ENCODE measurements around the gene NAA38. TPM values are rescaled to one million over a fixed set of nuclear protein-coding genes. Genes with fewer than 3 reads are reported as not detected.

NAA38 gene
- 10 to 100 TPM; 20.1 to 29.6 (median 26.6) TPM for total RNA-seq
- polyA plus RNA-seq: 10 to 100 TPM; 75.7 to 87.2 TPM

- peak; percentile 89 to 99 (median 96) for DNase-seq
- Histone ChIP-seq H3K27ac (peak within 1 kb of the TSS; percentile 75 to 80 (median 77)), H3K36me3 (peaks cover 0 to 6% (median 0%) of the 10 kb centered on the region in 3 donors), H3K27me3 (no peaks in the 10 kb centered on the region), H3K4me1 (peaks cover 0 to 17% (median 9%) of the 10 kb centered on the region in 3 donors), H3K9me3 (no peaks in the 10 kb centered on the region), H3K4me3 (peak within 1 kb of the TSS; percentile 41 to 82 (median 59))
- intact Hi-C loops (cut with DNase I): loop anchor here in 1 of 3 donors (10.0 kb wide), 1 partner anchor 112 kb away; no protein-coding TSS in a partner anchor
- peak in 1 of 4 donors; percentile 15 for TF ChIP-seq CTCF (IDR thresholded peaks at IDR 0.05)
- peak; percentile 97 for FAIRE-seq
- 0 to 1% methylated on average over 64 of the region's 64 CpGs for WGBS, 2 donors
- ATAC-seq: peak; percentile 83 to 92 (median 86)
Measured at GRCh38 chr17:7856811-7857712, at the start of gene NAA38. Gene NAA38 (minus strand): TSS chr17:7857559. CDS start chr17:7857463, 96 bp downstream.

GRCh38 chr17:7903154-7904103 is 46.1 kb upstream of the NAA38 start:
- DNase-seq (no peak), ATAC-seq (no peak), FAIRE-seq (no peak)
- no peak for TF ChIP-seq CTCF (IDR thresholded peaks at IDR 0.05)
- no peaks in the 10 kb centered on the region for H3K9me3 ChIP-seq
- WGBS, 2 donors: 85% methylated on average over 22 of the region's 22 CpGs
- no peak overlapping the region for H3K27ac ChIP-seq
- no peak overlapping the region for H3K4me3 ChIP-seq
- no peaks in the 10 kb centered on the region for H3K27me3 ChIP-seq
- H3K4me1 ChIP-seq: no peaks in the 10 kb centered on the region
- peaks cover 10 to 68% (median 28%) of the 10 kb centered on the region in 3 donors for H3K36me3 ChIP-seq
- intact Hi-C loops (cut with DNase I): no loop called here

- ATAC-seq (peak; percentile 75 to 92 (median 90)), FAIRE-seq (no peak), DNase-seq (no peak)
- peaks cover 13 to 47% (median 29%) of the 10 kb centered on the region in 3 donors for H3K36me3 ChIP-seq
- peaks cover 0 to 4% (median 0%) of the 10 kb centered on the region in 3 donors for H3K4me1 ChIP-seq
- intact Hi-C loops (cut with DNase I): no loop called here
- no peak overlapping the region for H3K4me3 ChIP-seq
- H3K27ac ChIP-seq: no peak overlapping the region
- WGBS, 2 donors: 33 to 34% methylated on average over 6 of the region's 6 CpGs
- no peaks in the 10 kb centered on the region for H3K27me3 ChIP-seq
- peak in 3 of 4 donors; percentile 7 to 18 (median 18) for TF ChIP-seq CTCF (IDR thresholded peaks at IDR 0.05)
- no peaks in the 10 kb centered on the region for H3K9me3 ChIP-seq
Measured at GRCh38 chr17:7897773-7898172, 40.4 kb upstream of the NAA38 start.

- H3K27ac ChIP-seq: no peak overlapping the region
- WGBS, 2 donors: 75 to 80% methylated on average over 13 of the region's 13 CpGs
- no peak for TF ChIP-seq CTCF (IDR thresholded peaks at IDR 0.05)
- H3K4me3 ChIP-seq: no peak overlapping the region
- no peak for FAIRE-seq
- peaks cover 0 to 4% (median 0%) of the 10 kb centered on the region in 3 donors for H3K4me1 ChIP-seq
- no peaks in the 10 kb centered on the region for H3K27me3 ChIP-seq
- intact Hi-C loops (cut with DNase I): no loop called here
- ATAC-seq: no peak
- H3K36me3 ChIP-seq: peaks cover 13 to 47% (median 25%) of the 10 kb centered on the region in 3 donors
- DNase-seq: no peak
- no peaks in the 10 kb centered on the region for H3K9me3 ChIP-seq
Measured at GRCh38 chr17:7897090-7897489, 39.7 kb upstream of the NAA38 start.

All from pancreas (tissue), 10 donors.